Bone marrow (tissue), 2 donors: ENCODE results near the gene ATXN1.
"Not testable (repeated sequence)": the region's sequence is repeated elsewhere in the genome, so short reads cannot be mapped to it uniquely, and the experiment has no call there.

Experiments
- DNase-seq, 2 donors: peaks; one replicate each; lab custom pipeline; 2025; lab: John Stamatoyannopoulos, UW

ATXN1 gene

DNA sequence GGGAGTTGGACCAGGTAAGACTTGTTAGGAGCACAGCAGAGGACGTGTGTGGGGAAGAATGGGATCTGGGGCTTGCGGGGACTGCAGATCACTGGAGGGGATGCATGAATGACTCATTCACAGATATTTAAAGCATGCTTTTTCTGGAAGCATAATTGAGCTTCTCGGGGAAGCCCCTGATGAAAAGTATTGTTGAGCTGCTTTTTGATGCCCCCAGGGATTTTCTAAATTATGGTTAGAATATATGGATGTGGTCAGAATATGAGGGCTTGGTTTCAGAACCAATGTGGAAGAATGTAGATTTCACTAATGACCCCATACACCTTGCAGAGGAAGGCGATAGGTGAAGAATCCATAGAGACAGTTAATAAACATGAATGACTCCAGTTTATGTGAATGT is 486.8 kb downstream of the ATXN1 start:
- no peak for DNase-seq

DNA sequence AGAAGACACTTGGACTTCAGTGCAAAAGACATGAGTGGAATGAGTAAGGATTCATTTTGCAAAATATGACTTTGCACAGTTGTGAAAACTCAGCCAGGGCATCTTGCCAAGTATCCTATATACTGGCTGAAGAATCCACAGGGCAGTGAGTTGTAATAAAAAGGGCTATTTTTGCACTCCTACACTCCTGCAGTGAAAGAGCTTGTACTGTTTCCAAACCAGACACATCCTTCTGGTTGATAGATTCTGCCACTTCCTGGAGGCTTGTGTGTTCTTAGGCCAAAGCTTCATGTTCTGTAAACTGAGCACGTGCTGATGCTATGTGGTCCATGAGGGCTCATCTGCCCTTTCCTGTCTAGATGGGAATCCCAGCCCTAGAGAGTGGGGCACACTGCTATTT is 488.0 kb downstream of the ATXN1 start:
- DNase-seq = no peak

GRCh38 chr6:16272201-16272600 is 489.1 kb downstream of the ATXN1 start:
- no peak for DNase-seq

GRCh38 chr6:16271428-16271827 is 489.8 kb downstream of the ATXN1 start:
- no peak for DNase-seq

DNA sequence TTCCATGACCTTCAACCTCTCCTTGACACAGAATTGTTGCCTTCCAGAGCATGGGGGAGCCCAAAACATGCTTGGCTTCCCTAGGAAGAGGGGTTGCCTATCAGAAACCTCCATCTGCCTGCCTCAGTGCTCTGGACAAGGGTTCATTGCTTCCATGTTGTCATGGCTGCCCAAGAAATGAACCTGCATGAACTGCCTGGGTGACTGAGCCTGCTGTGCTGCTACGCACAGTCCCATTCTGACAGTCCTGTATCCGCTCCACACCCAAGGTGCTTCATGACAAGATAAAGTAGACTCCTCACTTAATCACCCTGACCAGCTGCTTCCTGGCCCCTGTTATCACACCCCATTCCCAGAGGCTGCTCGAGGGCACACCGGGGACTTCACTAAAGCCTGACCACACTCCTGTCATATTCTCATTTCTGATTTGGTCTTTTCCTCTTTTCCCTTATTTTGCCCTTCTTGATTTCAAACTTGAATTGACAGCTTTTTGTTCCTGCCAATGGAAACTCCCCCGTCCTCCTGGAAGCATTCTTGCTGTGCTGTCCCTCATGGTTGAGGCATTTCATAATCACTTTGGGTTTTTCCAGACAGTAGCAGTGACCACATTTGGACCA is 491.0 kb downstream of the ATXN1 start:
- DNase-seq = no peak

DNA sequence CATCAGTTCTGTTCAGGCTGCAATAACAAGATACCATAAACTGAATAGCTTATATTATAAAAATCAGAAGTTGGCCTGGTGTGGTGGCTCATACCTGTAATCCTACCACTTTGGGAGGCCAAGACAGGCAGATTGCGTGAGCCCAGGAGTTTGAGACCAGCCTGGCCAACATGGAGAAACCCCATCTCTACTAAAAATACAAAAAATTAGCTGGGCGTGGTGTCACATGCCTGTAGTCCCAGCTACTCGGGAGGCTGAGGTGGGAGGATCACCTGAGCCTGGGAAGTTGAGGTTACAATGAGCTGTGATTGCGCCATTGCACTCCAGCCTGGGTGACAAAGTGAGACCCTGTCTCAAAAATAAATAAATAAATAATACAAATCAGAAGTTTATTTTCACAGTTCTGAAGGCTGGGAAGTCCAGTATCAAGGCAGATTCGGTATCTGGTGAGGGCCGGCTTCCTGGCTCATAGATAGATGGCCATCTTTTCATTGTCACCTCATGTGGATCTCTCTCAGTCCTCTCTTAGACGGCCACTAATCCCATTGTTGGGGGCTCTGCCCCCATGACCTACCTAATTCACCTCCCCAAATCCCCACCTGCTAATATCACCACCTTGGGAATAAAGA is 491.7 kb downstream of the ATXN1 start:
- not testable (repeated sequence) for DNase-seq

DNA sequence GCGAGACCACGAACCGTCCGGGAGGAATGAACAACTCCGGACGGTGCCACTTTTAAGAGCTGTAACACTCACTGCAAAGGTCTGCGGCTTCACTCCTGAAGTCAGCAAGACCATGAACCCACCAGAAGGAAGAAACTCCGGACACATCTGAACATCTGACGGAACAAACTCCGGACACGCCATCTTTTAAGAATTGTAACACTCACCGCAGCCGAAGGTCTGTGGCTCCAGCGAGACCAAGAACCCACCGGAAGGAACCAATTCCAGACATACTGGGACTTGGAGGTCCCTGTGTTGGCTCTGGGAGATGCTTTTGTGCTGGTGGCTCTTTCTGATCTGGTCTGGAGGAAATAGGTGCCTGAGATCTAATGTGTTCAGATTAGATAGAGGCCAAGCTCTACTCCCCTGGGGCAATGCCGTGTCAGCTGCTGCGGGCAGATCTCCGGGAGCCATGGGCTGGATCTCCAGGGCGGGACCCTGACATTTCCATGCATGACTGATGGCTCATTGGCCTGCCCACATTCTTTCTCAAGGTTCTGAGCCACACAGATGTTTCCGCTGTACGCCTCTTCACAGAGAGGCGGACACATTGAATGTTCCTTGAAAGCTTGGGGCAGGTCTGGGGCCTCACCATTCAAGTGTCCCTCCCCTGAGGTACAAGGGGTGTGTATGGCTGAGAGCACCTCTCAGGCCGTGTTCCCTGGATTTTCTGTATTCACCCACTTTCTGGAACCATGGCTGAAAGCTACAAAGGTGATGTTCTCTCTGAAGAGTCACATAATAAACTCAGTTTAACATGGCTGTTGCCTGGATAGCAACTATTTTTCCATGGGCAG is 493.6 kb downstream of the ATXN1 start:
- peak in 1 of 2 donors; percentile 83 for DNase-seq

GRCh38 chr6:16265351-16266341 is 495.6 kb downstream of the ATXN1 start:
- no peak for DNase-seq

DNA sequence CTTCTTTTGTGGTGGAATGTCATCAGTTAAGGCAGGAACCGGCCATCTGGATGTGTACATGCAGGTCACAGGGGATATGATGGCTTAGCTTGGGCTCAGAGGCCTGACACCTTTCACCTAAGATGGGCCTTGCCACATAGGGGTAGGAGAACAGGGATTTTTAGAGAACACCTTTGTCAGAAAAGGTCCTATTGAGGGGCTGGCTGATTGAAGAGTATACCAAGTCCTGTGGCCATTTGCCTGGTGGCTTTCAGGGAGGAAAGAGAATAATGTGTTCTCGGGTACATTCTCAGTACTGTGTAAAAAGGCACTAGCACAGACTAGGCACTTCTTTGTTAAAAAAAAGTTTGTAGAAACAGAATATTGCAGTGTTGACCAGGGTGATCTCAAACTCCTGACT is 496.5 kb downstream of the ATXN1 start:
- DNase-seq = no peak

- DNase-seq = not testable (repeated sequence)
Observed at GRCh38 chr6:16263464-16264099, 497.7 kb downstream of the ATXN1 start.

- not testable (repeated sequence) for DNase-seq
Observed at GRCh38 chr6:16262773-16263172, 498.5 kb downstream of the ATXN1 start.

- DNase-seq = not testable (repeated sequence)
Observed at GRCh38 chr6:16260602-16261001, 500.7 kb downstream of the ATXN1 start.

GRCh38 chr6:16259604-16260003 is 501.7 kb downstream of the ATXN1 start:
- DNase-seq = not testable (repeated sequence)

- DNase-seq = no peak
Observed at GRCh38 chr6:16258709-16259075, 502.6 kb downstream of the ATXN1 start.

GRCh38 chr6:16257999-16258708 is 503.1 kb downstream of the ATXN1 start:
- no peak for DNase-seq

DNA sequence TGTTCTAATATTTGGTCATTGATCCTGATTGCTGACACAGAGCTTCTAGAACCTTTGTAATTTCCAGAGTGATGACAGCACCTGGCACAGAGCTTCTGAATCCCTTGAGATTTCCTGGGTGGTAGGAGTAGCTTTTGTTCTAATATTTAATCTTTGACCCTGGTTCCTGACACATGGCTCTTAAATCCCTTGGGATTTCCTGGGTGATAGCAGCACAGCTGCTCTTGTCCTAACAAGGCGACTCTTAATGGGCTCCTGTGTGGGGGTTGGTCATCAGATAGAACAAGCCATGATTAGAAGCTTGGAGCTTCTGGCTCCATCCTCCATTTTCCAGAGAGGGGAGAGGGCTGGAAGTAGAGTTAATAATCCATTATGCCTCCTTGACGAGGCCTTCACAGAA is 504.5 kb downstream of the ATXN1 start:
- DNase-seq = no peak

DNA sequence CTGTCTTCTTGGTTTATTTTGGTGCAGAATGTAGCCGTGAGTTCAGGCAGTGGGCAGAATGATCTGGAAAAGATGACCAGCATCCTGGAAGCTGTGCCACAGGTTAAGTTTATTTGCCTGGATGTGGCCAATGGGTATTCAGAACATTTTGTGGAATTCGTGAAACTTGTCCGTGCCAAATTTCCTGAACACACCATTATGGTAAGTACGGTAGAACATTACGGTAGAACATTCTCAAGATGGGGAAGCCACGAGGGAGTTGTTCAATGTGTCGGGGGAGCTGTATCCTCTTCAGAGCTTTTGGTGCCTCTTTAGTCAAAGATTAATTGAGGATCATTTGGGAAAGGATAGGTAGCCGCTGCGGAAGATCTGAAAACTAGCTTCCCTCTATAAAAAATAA is 506.7 kb downstream of the ATXN1 start:
- no peak for DNase-seq

- DNase-seq = no peak
Observed at GRCh38 chr6:16253399-16254144, 507.7 kb downstream of the ATXN1 start.

GRCh38 chr6:16252686-16253299 is 508.5 kb downstream of the ATXN1 start:
- no peak for DNase-seq

- DNase-seq = no peak
Observed at GRCh38 chr6:16251706-16252105, 509.6 kb downstream of the ATXN1 start.
